ENCODE measurements around the gene MCU. TPM values are rescaled to one million over a fixed set of nuclear protein-coding genes. Genes with fewer than 3 reads are reported as not detected.

Gene MCU
- polyA plus RNA-seq, 1 of the 3 experiments (the other 2 are of a cell fraction): 20.6 TPM

GRCh38 chr10:72895236-72895850 lies 203.4 kb downstream of the MCU start:
- ChIA-PET POLR2A (interaction anchor here (0.6 kb wide), 1 partner anchor 18 kb away, joined by 4 read pairs; no protein-coding TSS in a partner anchor), CTCF (interaction anchor here (0.6 to 0.7 kb wide), 2 partner anchors 8 to 60 kb away, joined by 3 read pairs; no protein-coding TSS in a partner anchor)
- H3K36me3 ChIP-seq (replicated peaks in 1 of 2; ENCODE audit: control insufficient read depth in 1 of 2, insufficient read depth in 2 of 2, low read length in 1 of 2): no peaks in the 10 kb centered on the region
- no peak overlapping the region for H3K9ac ChIP-seq
- H3K9me2 ChIP-seq: no peaks in the 10 kb centered on the region
- H3K4me2 ChIP-seq: no peak overlapping the region
- H3K79me2 ChIP-seq (ENCODE audit: insufficient read depth): no peaks in the 10 kb centered on the region
- no peaks in the 10 kb centered on the region for H3K4me1 ChIP-seq (ENCODE audit: control insufficient read depth in 1 of 2, insufficient read depth in 2 of 2, low read depth in 1 of 2, low read length in 1 of 2)
- no peaks in the 10 kb centered on the region for H3K9me3 ChIP-seq
- H3F3A ChIP-seq (replicated peaks; ENCODE audit: insufficient read depth): no peaks in the 10 kb centered on the region
- no peak overlapping the region for H3K27ac ChIP-seq (ENCODE audit: low read depth in 2 of 2, low read length in 1 of 2)
- H4K20me1 ChIP-seq (ENCODE audit: insufficient read depth): no peaks in the 10 kb centered on the region
- DNase-seq: no peak
- H3K4me3 ChIP-seq (ENCODE audit: low read depth in 2 of 2, low read length in 1 of 2): no peak overlapping the region
- WGBS (ENCODE audit: low lambda C conversion rate): 81% methylated on average over 11 of the region's 11 CpGs
- no peak overlapping the region for H2AFZ ChIP-seq (ENCODE audit: low read depth)
- TF ChIP-seq RCOR1 (IDR thresholded peaks at IDR 0.05; ENCODE audit: low read length) (no peak), REST (IDR thresholded peaks at IDR 0.05; ENCODE audit: low read depth, low read length) (no peak), MXI1 (IDR thresholded peaks at IDR 0.05; ENCODE audit: low read depth, low read length) (no peak), RAD21 (IDR thresholded peaks at IDR 0.05; ENCODE audit: low read length) (no peak), GATA2 (CRISPR knock-in tag; IDR thresholded peaks at IDR 0.05) (no peak), CHD2 (IDR thresholded peaks at IDR 0.05; ENCODE audit: low read length, partially characterized antibody) (no peak), GABPA (IDR thresholded peaks at IDR 0.05; ENCODE audit: low read depth) (no peak), RXRA (IDR thresholded peaks at IDR 0.05; ENCODE audit: borderline replicate concordance, low read depth) (no peak), TEAD4 (IDR thresholded peaks at IDR 0.05; ENCODE audit: borderline replicate concordance, insufficient read depth) (no peak), IRF3 (IDR thresholded peaks at IDR 0.05; ENCODE audit: low read depth, low read length) (no peak), USF2 (IDR thresholded peaks at IDR 0.05; ENCODE audit: borderline replicate concordance, low read depth, low read length) (no peak), YY1 (IDR thresholded peaks at IDR 0.05; ENCODE audit: low read depth) (no peak), CTCF (IDR thresholded peaks at IDR 0.05) (no peak), NRF1 (IDR thresholded peaks at IDR 0.05; ENCODE audit: low read depth, low read length) (no peak), RFX5 (IDR thresholded peaks at IDR 0.05; ENCODE audit: low read length) (no peak), EZH2phosphoT487 (IDR thresholded peaks at IDR 0.05; ENCODE audit: borderline replicate concordance, low read depth) (no peak), ELF1 (IDR thresholded peaks at IDR 0.05) (no peak)
- no peaks in the 10 kb centered on the region for H3K27me3 ChIP-seq (ENCODE audit: insufficient read depth)

All from SK-N-SH (cell line).